NCI-H2081 treated with DMSO at 0.1 percent for 48 hours (cell line): Measurements from ENCODE around the gene CHRM4.

Source experiments
- DNase-seq: peaks from one replicate; lab custom pipeline; 2025; lab: John Stamatoyannopoulos, UW

CHRM4 gene

DNA sequence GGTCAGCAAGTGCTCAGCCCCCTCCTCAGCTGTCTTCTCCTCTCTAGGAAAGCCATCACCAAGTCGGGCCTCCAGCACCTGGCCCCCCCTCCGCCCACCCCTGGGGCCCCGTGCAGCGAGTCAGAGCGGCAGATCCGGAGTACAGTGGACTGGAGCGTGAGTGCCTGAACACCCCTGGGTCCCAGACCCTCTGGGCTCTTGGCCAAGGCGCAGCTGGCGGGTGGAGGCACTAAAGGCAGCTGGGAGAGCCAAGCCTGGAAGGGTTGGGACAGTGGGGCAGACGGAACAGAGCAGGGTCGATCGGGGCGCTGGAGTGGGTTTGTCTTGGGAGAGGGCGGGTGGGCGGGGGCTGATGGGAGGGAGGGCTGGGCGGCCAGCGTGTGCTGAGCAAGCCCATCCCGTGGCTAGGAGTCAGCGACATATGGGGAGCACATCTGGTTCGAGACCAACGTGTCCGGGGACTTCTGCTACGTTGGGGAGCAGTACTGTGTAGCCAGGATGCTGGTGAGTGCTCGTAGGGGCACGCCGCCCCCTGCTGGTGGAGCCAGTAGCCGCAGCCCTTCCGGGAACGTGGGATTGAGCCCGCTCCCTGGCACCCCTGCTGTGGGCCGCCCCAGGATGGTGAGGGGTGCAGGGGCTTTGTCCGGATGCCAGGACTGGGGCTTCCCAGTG, 24.2 kb downstream of the CHRM4 start:
- DNase-seq, result no peak

DNA sequence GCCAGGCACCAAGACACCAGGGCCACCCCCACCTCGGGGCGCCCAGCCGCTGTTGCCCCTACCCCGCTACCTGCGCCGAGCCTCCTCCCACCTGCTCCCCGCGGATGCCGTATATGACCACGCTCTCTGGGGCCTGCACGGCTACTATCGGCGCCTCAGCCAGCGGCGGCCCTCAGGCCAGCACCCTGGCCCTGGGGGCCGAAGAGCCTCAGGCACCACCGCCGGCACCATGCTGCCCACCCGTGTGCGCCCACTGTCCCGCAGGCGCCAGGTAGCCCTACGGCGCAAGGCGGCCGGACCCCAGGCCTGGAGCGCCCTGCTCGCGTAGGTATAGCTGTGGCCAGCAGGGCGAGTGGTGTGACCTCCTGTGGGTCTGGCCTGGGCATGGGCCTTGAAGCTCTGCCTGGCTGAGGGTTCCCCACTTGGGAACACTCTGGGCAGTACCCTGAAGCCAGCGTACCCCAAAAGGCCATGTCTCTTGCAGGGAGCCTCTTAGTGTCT, 24.9 kb downstream of the CHRM4 start:
- no peak for DNase-seq

DNA sequence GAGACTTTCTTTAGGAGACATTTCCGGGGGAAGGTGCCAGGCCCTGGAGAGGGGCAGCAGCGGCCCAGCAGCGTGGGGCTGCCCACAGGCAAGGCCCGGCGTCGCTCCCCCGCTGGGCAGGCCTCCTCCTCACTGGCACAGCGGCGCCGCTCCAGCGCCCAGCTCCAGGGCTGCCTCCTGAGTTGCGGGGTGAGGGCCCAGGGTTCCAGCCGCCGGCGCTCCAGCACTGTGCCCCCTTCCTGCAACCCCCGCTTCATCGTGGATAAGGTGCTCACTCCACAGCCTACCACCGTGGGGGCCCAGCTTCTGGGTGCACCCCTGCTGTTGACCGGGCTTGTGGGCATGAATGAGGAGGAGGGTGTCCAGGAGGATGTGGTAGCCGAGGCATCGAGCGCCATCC, 25.3 kb downstream of the CHRM4 start:
- no peak for DNase-seq

- DNase-seq, result no peak
Observed at GRCh38 chr11:46364791-46365190, 26.8 kb downstream of the CHRM4 start.

DNA sequence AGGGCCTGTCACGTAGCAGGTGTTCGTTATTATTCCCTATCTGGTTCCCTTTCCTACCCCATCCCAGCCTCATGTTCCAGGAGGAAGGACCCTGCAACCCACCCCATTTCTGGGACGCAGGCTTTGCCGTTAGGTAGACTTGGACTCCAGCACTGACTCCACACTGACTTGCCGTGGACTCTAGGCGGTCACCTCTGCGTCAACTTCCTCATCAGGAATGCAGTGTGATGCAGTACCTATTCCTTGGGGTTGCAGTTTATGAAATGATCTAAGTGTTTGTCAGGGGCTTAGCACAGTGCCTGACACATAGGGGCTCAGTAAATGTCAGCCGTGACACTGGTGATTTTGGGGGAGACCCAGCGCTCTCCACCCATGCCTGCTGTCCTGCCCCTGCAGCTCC, 27.5 kb downstream of the CHRM4 start:
- no peak for DNase-seq

- no peak for DNase-seq
Observed at GRCh38 chr11:46363455-46364005, 28.0 kb downstream of the CHRM4 start.

- no peak for DNase-seq
Observed at GRCh38 chr11:46363031-46363407, 28.6 kb downstream of the CHRM4 start.

GRCh38 chr11:46362156-46363030, 29.2 kb downstream of the CHRM4 start:
- DNase-seq, result no peak

DNA sequence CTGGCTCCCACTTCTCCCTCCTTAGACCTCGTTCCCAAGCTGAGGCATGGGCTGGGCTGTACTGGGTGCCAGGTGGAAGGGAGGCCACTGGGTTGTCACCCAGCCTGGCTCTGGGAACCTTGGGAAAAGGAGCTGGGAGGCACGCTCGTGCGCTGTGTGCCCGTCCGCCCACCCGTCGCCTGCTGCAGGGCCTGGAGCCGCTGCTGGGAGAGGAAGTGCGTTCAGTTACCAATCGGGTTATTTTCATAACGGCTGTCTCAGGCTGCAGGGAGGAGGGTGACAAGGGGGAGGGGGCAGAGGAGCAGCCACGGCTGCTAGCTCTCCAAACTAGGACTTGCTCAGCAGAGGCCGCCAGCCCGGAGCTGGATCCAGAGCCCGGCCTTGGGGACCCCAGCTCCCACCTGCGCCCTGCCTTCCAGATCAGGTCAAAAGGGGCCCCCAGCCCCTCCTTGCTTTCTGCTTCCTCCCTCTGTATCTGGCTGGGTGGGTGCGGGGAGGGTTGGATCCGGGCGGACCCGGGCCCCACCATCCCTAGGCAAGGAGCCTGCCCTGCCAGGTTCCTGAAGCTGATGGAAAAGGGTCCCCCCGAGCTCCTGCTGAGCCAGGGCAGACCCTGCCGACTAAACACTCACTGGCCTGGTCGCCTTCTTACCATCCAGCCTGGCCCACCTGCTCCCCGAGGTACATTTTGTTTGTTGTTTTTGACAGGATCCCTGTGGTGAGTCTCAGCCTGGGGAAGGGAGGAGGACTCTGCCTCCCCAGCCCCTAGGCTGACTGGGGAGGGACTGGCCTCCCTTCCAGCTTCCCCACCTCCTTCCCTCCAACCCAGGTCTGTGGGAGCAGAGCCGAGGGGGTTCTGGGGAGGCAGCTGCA, 30.1 kb downstream of the CHRM4 start:
- DNase-seq, result peak; percentile 54

DNA sequence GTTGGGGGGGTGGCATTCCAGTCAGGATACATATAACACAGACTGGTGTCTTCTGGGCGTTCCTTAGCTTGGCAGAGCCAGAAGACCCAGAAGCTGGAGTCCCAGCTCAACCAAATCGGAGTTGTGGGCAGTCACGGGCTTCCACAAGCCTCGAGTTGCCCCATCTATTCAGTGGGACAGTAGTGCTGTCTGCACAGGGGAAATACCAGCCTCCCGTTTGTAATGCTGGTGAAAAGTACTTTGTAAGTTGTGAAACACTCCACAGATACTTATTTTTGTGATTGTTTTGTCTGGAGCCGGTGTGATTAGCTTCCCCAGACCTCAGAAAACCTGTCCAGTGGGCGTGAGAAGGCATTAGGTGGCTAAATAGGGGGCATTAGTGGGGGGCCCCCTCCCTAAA, 30.7 kb downstream of the CHRM4 start:
- no peak for DNase-seq

GRCh38 chr11:46359953-46360352, 31.6 kb downstream of the CHRM4 start:
- no peak for DNase-seq

DNA sequence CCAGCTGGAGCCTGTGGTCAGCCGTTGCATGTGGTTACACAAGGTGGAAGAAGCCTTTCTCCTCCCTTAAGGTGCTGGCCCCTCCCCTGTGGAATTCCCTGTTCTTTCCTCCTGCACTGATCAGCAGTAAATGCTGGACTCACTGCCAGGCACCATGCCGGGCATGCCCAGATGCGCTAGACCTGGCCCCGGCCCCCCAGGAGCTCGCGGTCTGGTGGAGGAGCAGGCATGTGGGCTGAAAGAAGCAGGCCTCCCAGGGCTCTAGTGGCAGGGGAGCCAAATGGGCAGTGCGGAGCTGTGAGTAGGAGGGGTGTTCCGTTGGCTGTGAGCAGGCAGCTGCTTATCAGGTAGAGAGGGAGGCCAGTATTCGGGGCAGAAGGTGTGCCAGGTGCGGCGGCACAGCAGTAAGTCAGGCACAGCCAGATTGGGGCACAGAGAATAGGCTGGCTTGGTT, 34.1 kb downstream of the CHRM4 start:
- peak; percentile 65 for DNase-seq

- DNase-seq, result no peak
Observed at GRCh38 chr11:46356924-46357482, 34.6 kb downstream of the CHRM4 start.

DNA sequence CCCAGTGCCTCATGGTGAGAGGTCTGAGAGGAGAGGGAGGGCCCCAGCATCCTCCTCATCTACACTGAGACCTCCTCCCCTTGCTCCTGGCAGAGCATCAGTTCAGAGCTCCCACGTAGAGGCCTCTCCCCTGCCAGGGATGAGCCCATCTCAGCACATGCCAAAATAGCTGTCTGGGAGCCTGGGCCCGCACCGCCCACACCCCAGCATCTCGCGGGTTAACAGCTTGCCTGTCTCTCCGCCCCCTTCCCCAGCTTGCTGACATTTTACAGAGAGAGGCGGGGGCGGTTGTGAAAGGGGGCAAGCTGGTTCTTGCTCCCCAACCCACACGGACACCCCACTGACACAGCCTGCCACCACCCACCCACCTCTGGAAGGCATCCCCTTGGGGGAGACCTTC, 37.9 kb downstream of the CHRM4 start:
- no peak for DNase-seq

DNA sequence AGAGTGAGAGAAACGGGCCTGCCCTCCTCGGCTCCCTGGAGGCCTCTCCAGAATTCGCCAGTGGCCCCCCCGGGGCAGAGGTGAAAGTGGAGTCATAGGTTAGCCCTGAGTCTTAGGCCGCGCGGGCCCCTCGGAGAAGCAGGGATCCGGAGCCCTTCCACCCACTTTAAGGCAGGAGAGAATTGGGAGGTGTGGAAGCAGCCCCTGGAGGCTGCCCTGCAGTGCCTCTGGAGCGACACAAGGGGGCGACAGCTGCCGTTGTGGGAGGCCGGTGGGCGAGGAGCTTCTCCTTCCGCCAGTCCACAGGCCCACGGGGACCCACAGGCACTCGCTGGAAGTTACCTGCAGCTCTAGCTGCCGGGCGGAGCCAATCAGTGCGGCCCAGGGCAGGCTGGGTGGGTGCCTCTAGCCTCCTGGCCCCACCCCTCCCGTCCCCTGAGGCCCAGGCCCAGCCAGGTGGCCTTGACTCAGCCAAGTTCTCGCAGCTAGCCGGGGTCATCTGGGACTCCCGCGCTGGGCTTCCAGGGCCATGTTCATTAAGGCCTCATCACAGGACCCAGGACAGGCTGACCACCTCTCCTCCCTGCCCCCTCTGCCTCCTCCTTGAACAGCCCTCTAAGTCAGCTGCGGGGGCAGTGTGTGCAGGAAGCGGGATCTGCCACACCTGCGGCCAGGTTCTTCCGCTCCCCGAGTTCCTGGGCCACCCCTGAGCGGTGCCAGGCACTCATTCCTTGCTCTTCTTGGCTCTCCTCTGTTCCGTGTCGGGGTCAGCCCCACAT, 39.3 kb downstream of the CHRM4 start:
- no peak for DNase-seq

DNA sequence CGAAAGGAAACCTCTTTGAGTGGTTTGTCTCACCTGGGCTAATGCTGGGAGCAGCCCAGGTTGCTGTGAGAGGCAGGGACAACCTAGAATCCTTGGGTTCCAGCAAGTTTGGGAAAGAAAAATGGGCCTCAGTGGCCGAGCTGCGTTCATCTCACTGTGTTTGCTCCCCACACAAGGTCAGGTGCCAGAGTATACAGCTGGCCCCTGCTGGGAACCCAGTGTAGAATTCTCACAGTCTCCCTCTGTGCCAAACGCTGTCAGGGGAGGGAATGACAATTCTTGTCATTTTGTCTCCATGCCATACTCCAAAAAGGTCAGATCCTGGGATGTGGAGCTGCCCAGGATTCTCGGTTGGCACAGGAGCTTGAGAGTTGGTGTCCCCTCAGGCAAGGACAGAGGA, 40.0 kb downstream of the CHRM4 start:
- no peak for DNase-seq

DNA sequence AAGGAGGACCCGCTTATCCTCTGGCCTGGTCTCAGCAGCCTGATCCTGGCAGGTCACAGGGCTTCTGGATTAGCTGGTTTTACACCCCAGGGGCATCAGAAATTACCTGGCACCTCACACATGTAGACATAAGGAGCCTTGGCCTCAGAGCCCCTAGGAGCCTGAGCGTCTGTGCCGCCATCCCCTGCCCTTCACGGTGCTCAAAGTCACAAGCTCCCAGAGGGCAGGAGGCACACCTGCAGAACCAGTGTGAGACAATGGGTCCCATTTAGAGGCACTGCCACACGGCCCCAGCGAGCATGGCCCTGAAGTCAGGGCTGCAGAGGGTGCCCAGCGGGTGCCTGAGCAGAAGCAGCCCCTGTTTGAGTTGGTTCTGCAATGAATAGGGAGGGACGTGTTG, 40.4 kb downstream of the CHRM4 start:
- DNase-seq, result no peak

- no peak for DNase-seq
Observed at GRCh38 chr11:46350695-46351094, 40.9 kb downstream of the CHRM4 start.

GRCh38 chr11:46348566-46349401, 42.8 kb downstream of the CHRM4 start:
- no peak for DNase-seq
